ENCODE measurements around the gene GNS.

GNS gene

DNA sequence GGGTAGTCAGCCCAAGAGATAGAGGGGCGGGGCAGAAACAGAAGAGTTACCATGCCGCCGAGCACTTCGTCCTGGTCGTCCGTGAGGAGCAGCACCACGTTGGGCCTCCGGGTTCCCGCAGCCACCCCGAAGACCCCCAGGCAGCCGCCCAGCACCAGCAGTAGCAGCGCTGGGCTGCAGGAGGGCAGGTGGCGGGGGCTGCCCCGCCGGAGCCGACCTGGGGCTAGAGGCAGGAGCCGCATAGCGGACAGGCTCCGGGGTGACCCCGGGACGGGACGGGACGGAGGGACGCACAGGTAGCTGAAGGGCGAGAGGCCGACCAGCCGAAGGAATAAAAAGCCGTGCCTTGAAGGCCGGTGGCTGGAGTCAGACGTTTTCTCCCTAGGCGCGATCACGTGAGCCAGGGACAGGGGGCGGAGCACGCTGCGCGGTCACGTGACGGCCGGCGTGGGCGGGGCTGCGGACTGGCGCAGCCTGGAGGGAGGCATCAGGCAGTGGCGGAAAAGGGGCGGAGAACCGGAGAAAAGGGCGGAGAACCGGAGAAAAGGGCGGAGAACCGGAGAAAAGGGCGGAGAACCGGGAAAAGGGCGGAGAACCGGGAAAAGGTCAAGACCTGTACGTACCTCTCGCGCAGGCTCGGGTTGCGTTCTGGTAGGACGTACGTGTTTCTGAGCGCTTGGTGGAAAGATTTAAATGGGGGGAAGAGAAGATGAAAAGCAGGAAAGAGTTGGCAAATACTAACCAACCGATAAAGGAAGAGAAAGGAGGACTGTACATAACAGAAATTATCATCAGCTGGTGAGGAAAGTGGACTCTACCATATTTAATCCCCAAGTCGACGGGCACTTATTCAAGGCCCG lies at the start of gene GNS:
Gene GNS (minus strand): TSS at position 372 of the 860 bp plus-strand sequence. CDS start 130 bp downstream, at position 242.
- DNase-seq = peak; percentile 92

DNA sequence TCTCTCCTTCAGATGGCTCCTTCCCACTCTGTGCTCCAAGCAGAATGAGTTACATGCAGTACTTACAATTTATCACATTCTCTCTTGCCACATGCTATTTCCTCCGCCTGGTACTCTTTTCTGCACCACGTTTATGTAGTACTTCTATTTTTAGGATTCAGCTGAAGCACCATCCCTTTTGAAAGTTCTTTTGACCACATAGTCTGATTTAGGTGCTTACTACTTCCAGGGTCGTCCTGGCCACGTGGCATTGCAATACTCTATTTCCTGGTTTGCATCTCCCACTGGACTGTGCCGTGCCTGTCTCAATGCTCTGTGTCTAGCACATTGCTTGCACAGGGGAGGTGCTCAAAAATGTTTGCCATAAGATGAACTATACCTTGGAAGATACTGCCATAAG lies 48.9 kb upstream of the GNS start:
- DNase-seq = no peak

DNA sequence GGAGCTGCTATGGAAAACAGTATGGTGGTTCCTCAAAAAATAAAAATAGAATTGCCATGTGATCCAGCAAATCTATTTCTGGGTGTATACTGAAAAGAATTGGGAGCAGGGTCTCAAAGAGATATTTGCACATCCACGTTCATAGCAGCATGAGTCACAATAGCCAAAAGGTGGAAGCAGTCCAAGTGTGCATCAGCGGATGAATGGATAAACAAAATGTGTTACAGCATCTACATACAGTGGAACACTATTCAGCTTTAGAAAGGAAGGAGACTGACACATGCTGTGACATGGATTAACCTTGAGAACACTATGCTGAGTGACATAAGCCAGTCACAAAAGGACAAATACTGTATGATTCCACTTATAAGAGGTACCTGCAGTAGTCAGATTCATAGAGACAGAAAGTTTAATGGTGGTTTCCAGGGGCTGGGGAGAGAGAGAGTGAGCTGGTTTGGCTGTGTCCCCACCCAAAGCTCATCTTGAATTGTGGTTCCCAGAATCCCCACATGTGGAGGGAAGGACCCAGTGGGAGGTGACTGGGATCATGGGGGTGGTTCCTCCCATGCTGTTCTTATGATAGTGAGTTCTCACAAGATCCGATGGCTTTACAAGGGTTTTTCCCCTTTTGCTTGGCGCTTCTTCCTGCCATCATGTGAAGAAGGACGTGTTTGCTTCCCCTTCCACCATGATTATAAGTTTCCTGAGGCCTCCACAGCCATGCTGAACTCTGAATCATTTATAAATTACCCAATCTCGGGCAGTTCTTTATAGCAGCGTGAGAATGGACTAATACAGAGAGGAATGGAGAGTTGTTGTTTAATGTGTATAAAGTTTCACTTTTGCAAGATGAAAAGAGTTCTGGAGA lies 47.6 kb upstream of the GNS start:
- no peak for DNase-seq

DNA sequence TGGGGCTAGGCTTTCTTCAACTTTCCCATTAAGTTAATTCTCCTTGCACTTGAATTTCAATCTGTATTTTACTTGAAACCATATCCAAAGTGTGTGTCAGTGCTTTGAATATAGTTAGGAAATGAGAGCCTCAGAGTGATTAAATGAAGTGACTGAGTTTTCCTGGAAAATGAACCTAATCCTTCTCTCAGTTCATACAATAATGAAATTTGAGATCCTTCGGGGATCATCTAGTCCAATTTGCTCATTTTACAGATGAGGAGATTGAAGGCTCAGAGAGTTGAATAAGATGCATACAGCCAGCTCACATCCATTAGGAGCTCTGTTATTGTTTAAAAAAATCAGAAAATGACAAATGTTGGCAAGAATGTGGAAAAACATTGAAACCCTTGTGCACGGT lies 47.0 kb upstream of the GNS start:
- no peak for DNase-seq

DNA sequence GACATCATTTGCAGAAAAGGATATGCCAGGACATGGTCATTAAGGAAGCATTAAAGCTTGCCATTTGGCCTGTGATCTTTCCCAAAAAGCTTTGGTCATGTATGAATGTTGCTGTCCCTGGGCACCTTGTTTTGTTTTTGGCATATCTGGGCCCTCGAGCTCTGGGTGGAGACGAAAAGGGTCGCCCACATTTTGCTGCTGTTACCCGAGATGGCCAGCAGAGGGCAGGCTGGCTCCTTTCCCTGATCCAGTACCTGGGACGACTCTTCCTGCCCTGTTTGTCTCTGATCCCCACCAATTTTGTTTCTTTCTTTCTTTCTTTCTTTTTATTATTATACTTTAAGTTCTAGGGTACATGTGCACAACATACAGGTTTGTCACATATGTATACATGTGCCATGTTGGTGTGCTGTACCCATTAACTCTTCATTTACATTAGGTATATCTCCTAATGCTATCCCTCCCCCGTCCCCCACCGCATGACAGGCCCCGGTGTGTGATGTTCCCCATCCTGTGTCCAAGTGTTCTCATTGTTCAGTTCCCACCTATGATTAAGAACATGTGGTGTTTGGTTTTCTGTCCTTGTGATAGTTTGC lies 43.1 kb upstream of the GNS start:
- peak; percentile 38 for DNase-seq

DNA sequence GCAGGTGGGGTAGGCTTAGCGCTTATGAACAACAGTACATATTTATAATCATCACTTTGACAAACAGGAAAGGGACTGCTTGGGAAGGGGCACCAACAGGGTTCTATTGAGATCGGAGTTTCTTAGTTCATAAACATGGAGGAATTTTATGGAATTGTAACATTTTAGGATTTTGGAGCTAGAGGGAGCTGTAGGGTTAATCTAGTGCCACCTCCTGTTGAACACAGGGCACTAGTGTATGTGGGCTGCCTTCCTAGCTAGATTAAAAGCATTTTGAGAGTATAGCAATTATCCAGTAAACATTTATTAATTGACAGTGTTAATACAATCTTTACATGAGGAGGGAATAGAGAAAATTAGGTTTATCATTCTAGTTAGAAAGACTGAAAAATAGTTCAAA lies 42.2 kb upstream of the GNS start:
- no peak for DNase-seq

DNA sequence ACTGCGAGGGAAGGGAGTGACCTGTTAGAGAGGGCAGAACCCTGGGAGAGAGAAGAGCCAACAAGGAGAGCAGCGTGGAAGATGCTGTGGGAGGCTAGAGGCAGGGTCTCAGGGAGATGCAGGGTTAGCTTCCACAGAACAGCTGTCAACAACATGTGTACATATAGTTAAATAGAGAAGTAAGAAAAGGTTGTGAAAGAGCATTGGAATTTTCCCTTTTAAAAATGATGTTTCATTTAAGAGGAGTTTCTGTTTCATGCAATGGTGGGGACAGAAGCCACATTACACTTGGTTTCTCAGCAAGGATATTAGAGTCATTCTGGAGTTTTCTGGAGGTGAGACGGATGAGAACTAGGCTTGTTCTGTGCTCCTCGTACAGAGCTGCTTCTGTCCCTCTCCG lies 41.4 kb upstream of the GNS start:
- DNase-seq = no peak

DNA sequence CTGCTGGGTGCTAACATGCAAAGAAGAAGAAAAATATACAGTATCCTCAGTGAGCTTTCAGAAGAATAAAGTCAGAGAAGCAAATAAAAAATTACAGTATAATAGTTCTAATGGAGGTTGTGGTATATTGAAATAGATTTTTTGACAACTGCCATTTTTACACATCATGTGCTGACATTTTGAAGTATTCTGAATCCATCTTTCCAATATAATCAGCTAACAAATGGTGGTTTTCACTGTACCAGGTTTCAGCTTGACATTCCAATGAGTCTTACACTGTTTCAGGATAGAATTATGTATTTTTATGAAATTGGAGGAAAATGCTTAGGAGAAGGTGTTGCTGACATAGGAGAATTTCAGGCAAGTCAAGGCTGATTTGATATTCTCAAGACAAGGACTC lies 39.0 kb upstream of the GNS start:
- DNase-seq = no peak

DNA sequence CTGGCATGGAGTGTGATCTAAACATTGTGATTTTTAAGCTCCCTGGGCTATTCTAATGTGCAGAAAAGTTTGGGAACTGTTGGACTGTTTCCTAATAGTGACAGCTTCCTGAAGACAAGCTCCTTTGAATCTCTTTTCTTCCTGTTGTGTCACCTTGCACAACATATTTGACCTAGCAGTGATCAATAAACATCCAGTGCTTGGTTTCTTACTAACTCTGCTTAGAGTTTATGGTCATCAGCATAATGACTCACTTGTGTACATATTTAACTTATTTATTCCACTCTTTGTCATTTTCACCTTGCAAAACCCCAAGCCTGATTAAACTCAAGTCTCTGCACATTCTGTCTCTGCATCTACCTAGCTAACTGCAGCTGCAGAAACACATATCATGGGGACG lies 38.0 kb upstream of the GNS start:
- no peak for DNase-seq

DNA sequence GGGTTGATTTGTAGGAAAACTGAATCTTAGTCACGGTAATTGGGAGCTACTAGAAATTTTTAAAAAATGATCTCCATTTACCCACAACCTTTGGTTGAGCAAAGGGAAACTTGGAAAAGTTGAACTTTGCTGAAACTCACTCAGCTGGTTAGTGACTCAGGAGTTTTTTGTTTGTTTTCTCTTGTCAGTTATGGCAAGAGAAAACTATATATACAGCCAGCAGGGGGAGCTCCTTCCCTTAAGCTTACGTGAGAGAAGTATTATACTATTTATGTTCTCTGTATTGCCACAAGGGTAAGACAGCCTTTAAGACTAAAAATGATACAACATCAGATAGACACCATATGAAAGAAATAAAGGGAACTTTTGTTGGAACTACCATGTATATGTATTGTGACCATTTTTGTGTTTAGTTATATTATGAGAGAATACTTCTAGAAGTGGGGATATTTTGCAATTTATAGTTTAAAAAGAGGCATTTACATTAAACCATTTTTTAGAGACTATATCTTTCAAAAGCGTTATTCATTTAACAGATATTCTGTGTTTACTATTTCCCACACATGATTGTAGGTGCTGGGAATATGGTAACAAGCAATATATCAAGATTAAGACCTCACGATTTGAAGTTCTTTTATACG lies 37.1 kb upstream of the GNS start:
- DNase-seq = peak; percentile 35

DNA sequence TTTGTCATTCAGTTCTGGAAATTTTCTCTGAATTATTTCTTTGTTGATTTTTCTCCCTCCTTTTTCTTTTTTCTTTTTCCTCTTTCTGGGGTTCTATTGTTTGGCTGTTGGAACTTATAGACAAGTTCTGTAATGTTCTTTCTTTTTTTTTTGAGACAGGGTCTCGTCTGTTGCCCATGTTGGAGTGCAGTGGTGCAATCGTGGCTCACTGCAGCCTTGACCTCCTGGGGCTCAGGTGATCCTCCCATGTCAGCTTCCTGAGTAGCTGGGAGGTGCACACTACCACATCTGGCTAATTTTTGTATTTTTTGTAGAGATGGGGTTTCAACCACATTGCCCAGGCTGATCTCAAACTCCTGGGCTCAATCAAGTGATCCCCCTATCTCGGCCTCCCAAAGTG lies 35.1 kb upstream of the GNS start:
- no peak for DNase-seq

DNA sequence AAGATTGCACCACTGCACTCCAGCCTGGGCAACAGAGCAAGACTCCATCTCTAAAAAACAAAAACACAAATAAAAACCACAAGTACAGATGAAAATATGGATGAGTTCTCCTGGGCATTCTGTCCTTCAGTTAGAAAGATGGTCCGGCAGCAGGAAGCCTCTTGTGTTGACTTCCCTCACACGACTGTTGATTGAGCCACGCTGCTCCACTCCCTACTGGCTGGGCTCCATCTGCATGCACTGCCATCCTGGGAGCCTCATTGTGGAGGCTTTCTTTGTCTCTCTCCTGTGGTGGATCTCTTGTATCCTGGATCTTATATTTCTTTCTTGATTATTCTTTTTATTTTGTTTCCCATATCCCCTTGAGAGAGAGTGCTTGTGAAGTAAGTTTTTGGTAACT lies 34.4 kb upstream of the GNS start:
- DNase-seq = no peak

DNA sequence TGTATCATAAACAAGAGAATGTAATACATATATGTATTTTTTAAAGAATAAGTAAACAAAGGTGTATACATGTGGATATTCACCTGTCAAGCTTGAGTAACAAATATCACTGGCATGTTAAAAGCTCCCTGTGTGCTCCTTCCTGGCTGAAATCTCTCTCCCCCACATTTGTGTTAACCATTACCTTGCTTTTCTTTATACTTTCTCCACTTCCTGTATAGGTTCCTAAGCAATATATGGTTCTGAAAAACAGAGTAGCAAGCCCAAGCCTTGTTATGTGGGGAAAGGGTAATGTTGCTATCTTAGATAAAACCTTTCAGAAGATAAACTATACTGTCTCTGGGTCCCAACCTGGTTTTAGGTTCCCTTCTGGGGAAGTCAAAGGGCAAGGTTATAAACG lies 32.9 kb upstream of the GNS start:
- DNase-seq = no peak

DNA sequence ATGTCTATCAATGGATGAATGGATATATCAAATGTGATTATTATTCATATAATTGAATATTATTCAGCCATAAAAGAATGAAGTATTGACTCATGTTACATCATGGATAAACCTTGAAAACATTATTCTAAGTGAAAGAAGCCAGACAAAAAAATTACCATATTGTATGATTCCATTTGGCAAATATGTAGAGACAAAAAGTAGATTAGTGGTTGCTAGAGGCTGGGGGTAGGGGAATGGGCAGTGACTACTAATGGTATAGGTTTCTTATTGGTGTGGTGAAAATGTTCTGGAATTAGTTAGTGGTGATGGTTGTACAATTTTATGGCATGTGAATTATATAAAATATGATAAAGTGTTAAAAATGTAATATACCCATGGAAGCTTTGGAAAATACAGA lies 31.8 kb upstream of the GNS start:
- no peak for DNase-seq

DNA sequence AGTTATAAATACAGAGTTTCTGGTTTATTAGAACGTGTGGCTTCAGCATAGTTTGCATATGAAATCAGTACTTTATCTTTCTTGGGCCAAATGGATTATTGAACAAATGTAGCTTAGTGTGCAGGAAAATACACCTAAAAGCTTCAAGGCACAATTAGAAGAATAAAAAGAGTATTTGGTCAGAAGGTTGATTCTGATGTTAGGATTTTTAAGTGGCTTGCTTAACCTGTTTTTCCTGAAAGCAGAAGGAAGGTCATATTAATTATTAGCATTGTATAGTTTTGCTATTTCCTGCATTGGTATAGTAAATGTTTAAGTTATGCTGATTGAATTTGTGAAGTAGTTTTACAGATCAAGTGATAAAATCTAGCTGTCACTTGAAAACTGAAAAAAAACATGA lies 31.0 kb upstream of the GNS start:
- DNase-seq = no peak

DNA sequence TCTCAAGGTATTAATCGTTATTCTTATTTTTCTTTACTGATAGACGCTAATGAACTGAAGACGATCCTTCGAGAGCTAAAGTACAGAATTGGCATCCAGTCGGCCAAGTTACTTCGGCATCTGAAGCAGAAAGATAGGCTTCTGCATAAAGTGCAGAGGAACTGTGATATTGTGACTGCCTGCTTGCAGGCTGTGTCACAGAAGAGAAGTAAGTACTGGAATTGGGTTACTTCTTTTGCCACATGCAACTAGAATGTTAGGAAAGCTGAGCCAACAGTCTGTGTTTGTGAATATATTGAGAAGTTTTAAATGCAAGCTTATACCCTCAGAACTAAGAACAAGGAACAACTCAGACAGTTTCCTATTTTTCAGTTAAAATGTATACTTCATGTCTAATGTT lies 26.6 kb upstream of the GNS start:
- no peak for DNase-seq

DNA sequence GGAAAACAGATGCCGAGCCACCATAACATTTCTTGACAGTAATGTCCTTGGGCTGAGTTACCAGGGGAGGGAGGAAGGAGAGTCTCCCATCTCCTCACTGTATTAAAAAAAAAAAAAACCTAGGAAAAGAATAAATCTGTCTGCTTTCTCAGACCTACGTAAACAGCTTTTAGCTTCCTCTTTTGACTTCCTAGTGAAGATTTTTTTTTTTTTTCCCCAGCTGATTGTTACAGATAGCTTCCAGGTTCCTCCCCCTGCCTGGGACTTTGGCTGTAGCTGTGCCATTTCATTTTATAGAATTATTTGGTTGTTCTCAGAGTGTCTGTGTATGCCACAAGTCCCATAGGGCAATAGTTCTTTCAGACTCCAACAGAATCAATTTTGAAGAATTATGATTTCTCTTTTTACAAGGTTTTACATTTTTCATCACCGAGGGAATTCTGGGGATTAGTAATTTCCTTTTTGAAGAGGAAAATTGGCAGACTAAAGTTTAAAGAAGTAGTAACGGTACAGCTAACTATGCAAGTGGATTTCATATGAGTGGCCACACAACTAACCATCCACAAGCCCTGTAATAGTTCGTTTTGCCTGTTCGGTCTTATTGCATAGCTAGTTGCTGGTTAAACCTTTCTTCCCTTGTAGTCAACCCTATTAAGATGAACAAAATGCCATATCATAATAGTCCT lies 23.1 kb upstream of the GNS start:
- no peak for DNase-seq

DNA sequence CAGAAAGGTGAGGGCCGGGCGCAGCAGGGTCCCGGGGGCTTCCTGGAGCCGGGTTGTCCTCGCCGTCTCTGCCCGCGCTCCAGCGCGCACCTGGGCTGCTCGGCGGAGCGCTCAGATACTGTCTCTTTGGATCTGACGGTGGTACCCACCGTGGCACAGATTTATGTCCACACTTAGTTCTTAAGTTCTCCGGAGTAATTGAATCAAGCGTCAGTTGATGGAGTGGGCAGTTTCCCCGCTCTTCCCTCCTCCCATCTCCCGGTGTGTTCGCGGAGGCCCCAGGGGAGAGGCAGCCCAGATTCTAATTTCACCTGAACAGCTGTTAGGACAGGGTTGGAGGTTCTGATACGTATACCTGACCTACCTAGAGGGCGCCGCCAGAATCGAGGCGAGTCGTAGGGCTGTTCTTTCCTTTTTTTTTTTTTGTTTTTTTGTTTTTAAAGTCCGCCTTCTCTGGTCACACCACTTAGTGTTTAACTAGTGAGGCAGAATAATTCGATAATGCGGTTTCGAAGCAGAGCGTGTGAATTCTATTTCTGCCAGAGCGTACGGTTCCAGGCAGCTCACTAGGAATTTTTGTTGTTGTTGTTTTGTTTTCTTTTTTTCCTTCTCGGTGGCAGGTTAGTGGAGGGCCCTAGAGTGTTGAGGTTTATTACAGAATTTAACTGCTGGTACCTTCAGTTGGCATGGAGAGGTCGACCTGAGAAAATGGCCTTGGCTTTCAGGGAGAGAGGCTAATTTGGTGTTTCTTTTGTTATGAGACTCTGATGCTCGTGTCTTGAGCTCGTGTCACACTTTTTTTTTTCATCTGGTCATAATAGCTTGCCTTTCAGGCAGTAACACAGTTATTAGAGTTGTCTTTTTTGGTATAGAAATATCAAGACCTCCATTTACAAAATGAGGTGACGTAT lies 22.3 kb upstream of the GNS start:
- no peak for DNase-seq

DNA sequence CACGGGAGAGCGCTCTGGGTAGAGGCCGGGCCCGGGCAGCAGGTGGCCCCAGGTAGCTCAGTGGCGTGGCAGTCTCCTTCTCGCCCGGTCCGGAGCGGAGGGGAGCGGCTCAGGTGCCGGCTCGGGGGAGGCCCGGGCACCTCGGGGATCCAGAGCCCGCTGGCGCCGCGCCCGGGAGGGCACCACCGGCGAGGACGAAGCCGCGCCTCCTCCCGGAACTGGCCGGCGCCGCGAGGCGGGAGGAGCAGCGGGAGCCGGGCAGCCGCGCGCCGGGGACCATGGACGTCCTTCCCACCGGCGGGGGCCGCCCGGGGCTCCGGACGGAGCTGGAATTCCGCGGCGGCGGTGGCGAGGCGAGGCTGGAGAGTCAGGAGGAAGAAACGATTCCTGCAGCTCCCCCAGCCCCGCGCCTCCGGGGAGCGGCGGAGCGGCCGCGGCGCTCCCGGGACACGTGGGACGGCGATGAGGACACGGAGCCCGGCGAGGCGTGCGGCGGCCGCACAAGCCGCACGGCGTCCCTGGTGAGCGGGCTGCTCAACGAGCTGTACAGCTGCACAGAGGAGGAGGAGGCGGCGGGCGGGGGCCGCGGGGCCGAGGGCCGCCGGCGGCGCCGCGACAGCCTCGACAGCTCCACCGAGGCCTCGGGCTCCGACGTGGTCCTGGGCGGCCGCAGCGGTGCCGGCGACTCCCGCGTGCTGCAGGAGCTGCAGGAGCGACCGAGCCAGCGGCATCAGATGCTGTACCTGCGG lies 21.5 kb upstream of the GNS start:
- no peak for DNase-seq

DNA sequence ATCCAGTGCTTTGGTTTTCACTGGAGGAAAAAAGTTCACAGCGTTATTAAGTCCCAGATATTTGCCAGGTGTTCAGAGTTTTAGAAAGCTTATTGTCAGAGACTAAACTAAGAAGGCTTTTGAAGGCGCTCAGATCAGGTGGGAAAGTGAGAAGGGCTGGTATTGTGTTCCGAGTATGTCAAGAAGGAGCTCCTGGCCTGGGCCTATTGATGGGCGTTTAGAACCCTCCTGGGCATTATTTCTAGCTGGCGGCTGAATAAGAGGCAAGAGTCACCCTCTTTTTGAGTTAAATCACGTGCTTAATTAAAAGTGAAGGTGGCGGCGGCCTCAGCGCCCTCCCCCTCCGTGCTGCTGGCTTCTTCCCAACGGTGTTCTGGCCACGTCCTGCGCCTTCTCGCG lies 20.9 kb upstream of the GNS start:
- no peak for DNase-seq

Measured in stimulated activated naive CD4-positive, alpha-beta T cell treated with Interleukin-2 at 50 U/mL for 16 hours (primary cell).